Neural cell (in vitro differentiated cells): ENCODE data around the gene SPRY4. TPM values are rescaled to one million over a fixed set of nuclear protein-coding genes. Genes with fewer than 3 reads are reported as not detected.

ENCODE experiments used
- H2AFZ ChIP-seq: fragments of 200-600, 300-800 bp; sonication (generic), shearing (Covaris generic); 2 replicates; pipeline ENCODE4 v1.6.0; 2014; ENCODE audit warnings: low read depth, mild to moderate bottlenecking, antibody characterized with exemption, low read length, moderate library complexity
- H3F3A ChIP-seq: fragments of 200-600 bp; shearing (Covaris generic); 2 replicates; pipeline ENCODE4 v1.6.1; 2016; ENCODE audit warnings: mild to moderate bottlenecking, moderate library complexity, mixed read lengths, antibody characterized with exemption, low read length; ENCODE audit not compliant: insufficient read depth, poor library complexity, severe bottlenecking
- H3K27ac ChIP-seq: fragments of 200-600, 300-800 bp; sonication (generic), shearing (Covaris generic); 2 replicates; pipeline ENCODE4 v1.5.1; 2014; ENCODE audit warnings: mild to moderate bottlenecking, low read length, moderate library complexity
- H3K27me3 ChIP-seq: fragments of 300-800, 200-600 bp; sonication (generic), shearing (Covaris generic); 2 replicates; pipeline ENCODE4 v1.6.0; 2014; ENCODE audit warnings: mild to moderate bottlenecking, low read depth, low read length, moderate library complexity; ENCODE audit not compliant: insufficient read depth
- H3K36me3 ChIP-seq: fragments of 300-800, 200-600 bp; sonication (generic), shearing (Covaris generic); 2 replicates; pipeline ENCODE4 v1.5.1; 2014; ENCODE audit warnings: mild to moderate bottlenecking, antibody characterized with exemption, low read length, moderate library complexity; ENCODE audit not compliant: insufficient read depth
- H3K4me2 ChIP-seq: fragments of 300-800, 200-600 bp; sonication (generic), shearing (Covaris generic); 2 replicates; pipeline ENCODE4 v1.6.0; 2014; ENCODE audit warnings: mild to moderate bottlenecking, low read length
- H3K4me3 ChIP-seq: fragments of 300-800, 200-600 bp; sonication (generic), shearing (Covaris generic); 2 replicates; pipeline ENCODE4 v1.5.1; 2014; ENCODE audit warnings: mild to moderate bottlenecking, low read length, moderate library complexity
- H3K79me2 ChIP-seq: fragments of 200-600 bp; shearing (Covaris generic); replicated peaks from 2 replicates; pipeline ENCODE4 v1.6.0; 2014; ENCODE audit warnings: mild to moderate bottlenecking, low read length, moderate library complexity; ENCODE audit not compliant: insufficient read depth
- H3K9ac ChIP-seq: fragments of 300-800, 200-600 bp; sonication (generic), shearing (Covaris generic); 2 replicates; pipeline ENCODE4 v1.6.1; 2016; ENCODE audit warnings: mild to moderate bottlenecking, low read length, mixed read lengths
- H3K9me2 ChIP-seq: fragments of 200-600 bp; shearing (Covaris generic); 2 replicates; pipeline ENCODE4 v1.6.1; 2016; ENCODE audit warnings: mild to moderate bottlenecking, low read length, mixed read lengths; ENCODE audit not compliant: insufficient read depth
- H3K9me3 ChIP-seq: fragments of 200-600, 300-800 bp; sonication (generic), shearing (Covaris generic); 2 replicates; pipeline ENCODE4 v1.6.1; 2016; ENCODE audit warnings: mild to moderate bottlenecking, mixed run types, low read length, moderate library complexity, mixed read lengths
- H4K20me1 ChIP-seq: fragments of 200-600 bp; shearing (Covaris generic); 2 replicates; pipeline ENCODE4 v1.6.1; 2016; ENCODE audit warnings: mild to moderate bottlenecking, mixed run types; ENCODE audit not compliant: insufficient read depth
- EP300 ChIP-seq: fragments of 450-650 bp; conservative IDR thresholded peaks from 2 replicates; pipeline ENCODE4 v1.6.1; 2014; ENCODE audit warnings: antibody characterized with exemption, mild to moderate bottlenecking, moderate library complexity; ENCODE audit not compliant: poor library complexity, severe bottlenecking
- EZH2 ChIP-seq: fragments of 200-600, 300-800 bp; shearing (Covaris generic), sonication (generic); IDR thresholded peaks from 2 replicates; pipeline ENCODE4 v1.6.1; 2014; ENCODE audit warnings: antibody characterized with exemption, low read length, borderline replicate concordance, mild to moderate bottlenecking; ENCODE audit not compliant: insufficient read depth, poor library complexity, severe bottlenecking
- MXI1 ChIP-seq: fragments of 450-650 bp; conservative IDR thresholded peaks from 2 replicates; pipeline ENCODE4 v1.6.1; 2014; ENCODE audit warnings: antibody characterized with exemption, mild to moderate bottlenecking; ENCODE audit not compliant: poor library complexity, severe bottlenecking
- POLR2AphosphoS5 ChIP-seq: IDR thresholded peaks from 2 replicates; pipeline ENCODE4 v1.6.1; 2012
- RAD21 ChIP-seq: fragments of 450-650 bp; conservative IDR thresholded peaks from 2 replicates; pipeline ENCODE4 v1.6.1; 2014; ENCODE audit warnings: antibody characterized with exemption, mild to moderate bottlenecking, moderate library complexity
- SMC3 ChIP-seq: fragments of 450-650 bp; conservative IDR thresholded peaks from 2 replicates; pipeline ENCODE4 v1.6.1; 2014; ENCODE audit warnings: antibody characterized with exemption, mild to moderate bottlenecking, moderate library complexity; ENCODE audit not compliant: poor library complexity
- TAF1 ChIP-seq: IDR thresholded peaks from 2 replicates; pipeline ENCODE4 v1.6.1; 2012; ENCODE audit warnings: low read depth
- polyA plus RNA-seq: library from polyadenylated mRNA; depleted of rRNA; stranded (reverse); fragments of >200 nt; gene quantifications from 2 replicates; pipeline ENCODE4 v1.2.3, GENCODE V29; 2014
- TF ChIP-seq, protein P1 (sequence below): fragments of 450-650 bp; IDR thresholded peaks from 2 replicates; pipeline ENCODE4 v1.5.1; 2014; ENCODE audit warnings: antibody characterized with exemption, mild to moderate bottlenecking, moderate library complexity; ENCODE audit not compliant: poor library complexity, severe bottlenecking
- TF ChIP-seq, protein P2 (sequence below): IDR thresholded peaks from 2 replicates; pipeline ENCODE4 v1.6.1; 2012; ENCODE audit warnings: borderline replicate concordance

SPRY4 gene
- polyA plus RNA-seq, 1 donor from 2014 or later: 0.47 TPM

DNA sequence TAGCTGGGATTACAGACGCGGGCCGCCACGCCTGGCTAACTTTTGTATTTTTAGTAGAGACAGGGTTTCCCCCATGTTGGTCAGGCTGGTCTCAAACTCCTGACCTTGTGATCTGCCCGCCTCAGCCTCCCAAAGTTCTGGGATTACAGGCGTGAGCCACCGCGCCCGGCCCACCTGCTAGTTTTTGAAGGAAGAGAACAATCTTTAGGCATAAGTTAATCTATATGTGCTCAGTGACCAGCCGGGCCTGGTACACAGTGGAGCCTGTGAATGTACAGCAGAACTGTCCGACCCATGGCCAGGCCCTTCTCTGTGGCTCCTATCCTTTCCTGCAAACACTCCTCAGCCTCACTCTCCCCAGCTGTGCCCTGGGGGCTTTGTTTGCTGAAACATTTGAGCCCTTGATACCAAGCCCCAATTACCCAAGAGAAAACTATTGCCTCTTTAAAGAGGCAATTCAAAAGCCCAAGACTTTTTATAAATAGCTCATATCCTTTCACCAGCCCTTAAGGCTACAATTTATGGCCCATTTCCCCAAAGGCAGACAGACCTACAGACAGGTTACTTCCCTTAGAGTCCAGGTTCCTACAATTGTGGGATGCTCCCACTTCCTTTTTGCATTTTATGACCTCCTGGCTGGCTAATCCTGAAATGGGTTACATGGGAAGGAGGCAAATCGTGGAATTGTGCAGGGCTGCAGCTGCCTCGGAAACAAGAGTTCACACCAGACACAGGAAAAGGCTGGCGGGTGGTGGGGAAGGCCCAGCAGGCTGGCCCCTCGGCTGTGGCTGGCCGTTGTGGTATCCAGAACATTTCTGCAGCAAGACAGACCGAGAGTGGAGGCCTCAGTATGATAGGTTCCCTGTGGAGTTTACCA, 37.5 kb downstream of the SPRY4 start:
- Histone ChIP-seq H4K20me1 (no peaks in the 10 kb centered on the region), H3K9me2 (no peaks in the 10 kb centered on the region), H3K79me2 (no peaks in the 10 kb centered on the region), H3K36me3 (no peaks in the 10 kb centered on the region), H3K9me3 (no peaks in the 10 kb centered on the region), H3K4me3 (no peak overlapping the region), H3K27ac (no peak overlapping the region), H3K4me2 (no peak overlapping the region), H2AFZ (no peak overlapping the region), H3K27me3 (no peaks in the 10 kb centered on the region), H3K9ac (no peak overlapping the region), H3F3A (no peaks in the 10 kb centered on the region)
- TF ChIP-seq EP300 (no peak), RAD21 (no peak), POLR2AphosphoS5 (no peak), MXI1 (no peak), TAF1 (no peak), SMC3 (no peak), EZH2 (no peak)
- TF ChIP-seq, protein P1, sequence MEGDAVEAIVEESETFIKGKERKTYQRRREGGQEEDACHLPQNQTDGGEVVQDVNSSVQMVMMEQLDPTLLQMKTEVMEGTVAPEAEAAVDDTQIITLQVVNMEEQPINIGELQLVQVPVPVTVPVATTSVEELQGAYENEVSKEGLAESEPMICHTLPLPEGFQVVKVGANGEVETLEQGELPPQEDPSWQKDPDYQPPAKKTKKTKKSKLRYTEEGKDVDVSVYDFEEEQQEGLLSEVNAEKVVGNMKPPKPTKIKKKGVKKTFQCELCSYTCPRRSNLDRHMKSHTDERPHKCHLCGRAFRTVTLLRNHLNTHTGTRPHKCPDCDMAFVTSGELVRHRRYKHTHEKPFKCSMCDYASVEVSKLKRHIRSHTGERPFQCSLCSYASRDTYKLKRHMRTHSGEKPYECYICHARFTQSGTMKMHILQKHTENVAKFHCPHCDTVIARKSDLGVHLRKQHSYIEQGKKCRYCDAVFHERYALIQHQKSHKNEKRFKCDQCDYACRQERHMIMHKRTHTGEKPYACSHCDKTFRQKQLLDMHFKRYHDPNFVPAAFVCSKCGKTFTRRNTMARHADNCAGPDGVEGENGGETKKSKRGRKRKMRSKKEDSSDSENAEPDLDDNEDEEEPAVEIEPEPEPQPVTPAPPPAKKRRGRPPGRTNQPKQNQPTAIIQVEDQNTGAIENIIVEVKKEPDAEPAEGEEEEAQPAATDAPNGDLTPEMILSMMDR: no peak
- TF ChIP-seq, protein P2, sequence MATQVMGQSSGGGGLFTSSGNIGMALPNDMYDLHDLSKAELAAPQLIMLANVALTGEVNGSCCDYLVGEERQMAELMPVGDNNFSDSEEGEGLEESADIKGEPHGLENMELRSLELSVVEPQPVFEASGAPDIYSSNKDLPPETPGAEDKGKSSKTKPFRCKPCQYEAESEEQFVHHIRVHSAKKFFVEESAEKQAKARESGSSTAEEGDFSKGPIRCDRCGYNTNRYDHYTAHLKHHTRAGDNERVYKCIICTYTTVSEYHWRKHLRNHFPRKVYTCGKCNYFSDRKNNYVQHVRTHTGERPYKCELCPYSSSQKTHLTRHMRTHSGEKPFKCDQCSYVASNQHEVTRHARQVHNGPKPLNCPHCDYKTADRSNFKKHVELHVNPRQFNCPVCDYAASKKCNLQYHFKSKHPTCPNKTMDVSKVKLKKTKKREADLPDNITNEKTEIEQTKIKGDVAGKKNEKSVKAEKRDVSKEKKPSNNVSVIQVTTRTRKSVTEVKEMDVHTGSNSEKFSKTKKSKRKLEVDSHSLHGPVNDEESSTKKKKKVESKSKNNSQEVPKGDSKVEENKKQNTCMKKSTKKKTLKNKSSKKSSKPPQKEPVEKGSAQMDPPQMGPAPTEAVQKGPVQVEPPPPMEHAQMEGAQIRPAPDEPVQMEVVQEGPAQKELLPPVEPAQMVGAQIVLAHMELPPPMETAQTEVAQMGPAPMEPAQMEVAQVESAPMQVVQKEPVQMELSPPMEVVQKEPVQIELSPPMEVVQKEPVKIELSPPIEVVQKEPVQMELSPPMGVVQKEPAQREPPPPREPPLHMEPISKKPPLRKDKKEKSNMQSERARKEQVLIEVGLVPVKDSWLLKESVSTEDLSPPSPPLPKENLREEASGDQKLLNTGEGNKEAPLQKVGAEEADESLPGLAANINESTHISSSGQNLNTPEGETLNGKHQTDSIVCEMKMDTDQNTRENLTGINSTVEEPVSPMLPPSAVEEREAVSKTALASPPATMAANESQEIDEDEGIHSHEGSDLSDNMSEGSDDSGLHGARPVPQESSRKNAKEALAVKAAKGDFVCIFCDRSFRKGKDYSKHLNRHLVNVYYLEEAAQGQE: no peak

- H3K4me3 ChIP-seq: no peak overlapping the region
- no peak overlapping the region for H3K27ac ChIP-seq
- TF ChIP-seq POLR2AphosphoS5 (no peak), RAD21 (no peak), EZH2 (no peak), TAF1 (no peak)
- TF ChIP-seq, protein P1: no peak
Observed at GRCh38 chr5:142286111-142286510, 38.7 kb downstream of the SPRY4 start.

More at GRCh38 chr5:142286111-142286510, 38.7 kb downstream of the SPRY4 start:
- Histone ChIP-seq H3K9ac (no peak overlapping the region), H3K9me3 (no peaks in the 10 kb centered on the region), H3K9me2 (no peaks in the 10 kb centered on the region), H3K27me3 (no peaks in the 10 kb centered on the region), H3F3A (no peaks in the 10 kb centered on the region), H4K20me1 (no peaks in the 10 kb centered on the region), H3K4me2 (no peak overlapping the region), H3K36me3 (no peaks in the 10 kb centered on the region), H3K79me2 (no peaks in the 10 kb centered on the region), H2AFZ (no peak overlapping the region)
